Measurements from ENCODE around the gene CSTPP1. TPM values are rescaled to one million over a fixed set of nuclear protein-coding genes. Genes with fewer than 3 reads are reported as not detected.

Gene CSTPP1
- total and polyA plus RNA-seq, 2 of the 8 experiments (the other 6 are each of a cell fraction or from before 2014, with no cell fraction given): 24.2 to 28.7 TPM

DNA sequence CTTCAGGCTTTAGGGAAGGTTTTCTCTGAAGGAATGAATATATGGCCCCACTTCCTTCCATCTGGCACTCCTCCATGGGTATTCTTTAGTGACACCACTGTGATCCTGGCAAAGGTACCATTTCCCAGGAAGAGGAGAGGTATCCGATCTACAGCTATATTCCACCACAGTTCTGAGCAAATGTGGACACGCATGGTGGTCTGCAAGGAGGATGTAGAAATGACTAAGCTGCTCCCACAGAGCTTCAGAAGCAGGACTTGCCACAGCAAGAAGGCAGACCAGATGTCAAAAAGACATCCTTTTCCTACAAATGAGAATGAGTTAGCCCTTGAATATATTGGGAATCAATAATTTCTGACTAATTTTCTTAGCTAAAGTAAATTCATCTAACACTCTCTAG, 194.6 kb downstream of the CSTPP1 start (continued):
- TF ChIP-seq CTBP2 (IDR thresholded peaks at IDR 0.05; ENCODE audit: borderline replicate concordance, insufficient read depth, insufficient read length, low read length) (no peak), POLR2A (IDR thresholded peaks at IDR 0.05; ENCODE audit: control extremely low read depth in 1 of 2, low read depth in 2 of 2, low read length in 2 of 2) (no peak), SAP30 (IDR thresholded peaks at IDR 0.05; ENCODE audit: insufficient read depth, insufficient replicate concordance, low read length) (no peak)
